A549 (cell line): ENCODE results near the gene SLC22A13. TPM values are rescaled to one million over a fixed set of nuclear protein-coding genes. Genes with fewer than 3 reads are reported as not detected.

ENCODE experiments used
- ATAC-seq, 2 experiments: fragments of 200-7000 bp in 1 of 2; fragments of >200 bp in 1 of 2; cut with Nextera tagmentation in 1 of 2; cut with Tn5 transposase in 1 of 2; 3 replicates each; pipeline versions ENCODE4 v1.8.0 to v1.9.1; 2018 to 2020; ENCODE audit warnings: mild to moderate bottlenecking in 1 of 2, moderate library complexity in 1 of 2
- CTCF ChIA-PET: fragments of 300-600 bp; sonication (Branson Sonifier 250); formaldehyde crosslinking; extraction: SDS; loops from one replicate; lab custom pipeline; 2021; ENCODE audit warnings: antibody characterized with exemption, inconsistent platforms; lab: Yijun Ruan, JAX
- POLR2A ChIA-PET: fragments of 350-600 bp; formaldehyde crosslinking; extraction: SDS; loops from one replicate; lab custom pipeline; 2021; ENCODE audit warnings: antibody characterized with exemption, inconsistent platforms; lab: Yijun Ruan, JAX
- DNase-seq, 2 experiments: peaks; one replicate each; pipeline versions ENCODE4 v3.0.0 to v3.0.0-alpha.2; 2011 to 2016; ENCODE audit warnings: low read depth in 1 of 2, low spot score in 1 of 2
- FAIRE-seq: peaks from 2 replicates; lab custom pipeline; 2011; peaks lifted over from hg19 to GRCh38; lab: Jason Lieb, UNC
- H3K27ac ChIP-seq, 2 experiments: fragments of >200 bp; sonication (Bioruptor Twin); formaldehyde crosslinking; 3 replicates each; pipeline ENCODE4 v1.5.1; 2016 to 2017
- H3K4me1 ChIP-seq: fragments of >200 bp; sonication (Bioruptor Twin); formaldehyde crosslinking; 3 replicates; pipeline ENCODE4 v1.6.1; 2016
- H3K4me2 ChIP-seq: fragments of >200 bp; sonication (Bioruptor Twin); formaldehyde crosslinking; 3 replicates; pipeline ENCODE4 v1.6.1; 2016
- H3K4me3 ChIP-seq: fragments of >200 bp; sonication (Bioruptor Twin); formaldehyde crosslinking; 3 replicates; pipeline ENCODE4 v1.5.1; 2016
- H3K9me3 ChIP-seq: fragments of >200 bp; sonication (Bioruptor Twin); formaldehyde crosslinking; 3 replicates; pipeline ENCODE4 v1.6.1; 2016
- BCL3 ChIP-seq: fragments of >200 bp; sonication (Bioruptor Twin); formaldehyde crosslinking; IDR thresholded peaks from 3 replicates; pipeline ENCODE4 v1.6.1; 2016
- CTCF ChIP-seq: fragments of >200 bp; sonication (Bioruptor Twin); formaldehyde crosslinking; IDR thresholded peaks from 3 replicates; pipeline ENCODE4 v1.5.1; 2016
- ESRRA ChIP-seq: fragments of 150-350 bp; IDR thresholded peaks from 2 replicates; pipeline ENCODE4 v1.6.1; 2014; ENCODE audit warnings: mild to moderate bottlenecking, low read length, borderline replicate concordance
- FOSB ChIP-seq: fragments of 250-450 bp; sonication (Bioruptor Pico); IDR thresholded peaks from 2 replicates; pipeline ENCODE4 v1.5.0; 2020; ENCODE audit warnings: mild to moderate bottlenecking, moderate library complexity
- FOXS1 ChIP-seq: fragments of 250-450 bp; sonication (Bioruptor Pico); IDR thresholded peaks from 2 replicates; pipeline ENCODE4 v1.5.0; 2020; ENCODE audit warnings: mild to moderate bottlenecking, moderate library complexity
- HEYL ChIP-seq: fragments of 250-450 bp; sonication (Bioruptor Pico); IDR thresholded peaks from 2 replicates; pipeline ENCODE4 v1.8.0; 2021; ENCODE audit warnings: mild to moderate bottlenecking, moderate library complexity
- HOXB5 ChIP-seq: fragments of 250-450 bp; sonication (Bioruptor Pico); IDR thresholded peaks from 2 replicates; pipeline ENCODE4 v1.5.0; 2020; ENCODE audit warnings: mild to moderate bottlenecking, moderate library complexity
- JUN ChIP-seq, 2 experiments: fragments of >200 bp; sonication (Bioruptor Twin); formaldehyde crosslinking; IDR thresholded peaks; 2 replicates in 1 of 2; 3 replicates in 1 of 2; pipeline ENCODE4 v1.6.1; 2016 to 2017
- KDM5A ChIP-seq: fragments of 200-600 bp; sonication (generic); IDR thresholded peaks from 2 replicates; pipeline ENCODE4 v1.6.1; 2016; ENCODE audit warnings: antibody characterized with exemption, mild to moderate bottlenecking
- MAX ChIP-seq: IDR thresholded peaks from 2 replicates; pipeline ENCODE4 v1.6.1; 2012
- NFE2L2 ChIP-seq: fragments of 150-350 bp; conservative IDR thresholded peaks from 2 replicates; pipeline ENCODE4 v1.6.1; 2014; ENCODE audit warnings: low read length
- NR3C1 ChIP-seq: fragments of >200 bp; sonication (Bioruptor Twin); formaldehyde crosslinking; IDR thresholded peaks from 3 replicates; pipeline ENCODE4 v1.6.1; 2017
- RAD21 ChIP-seq, 2 experiments: fragments of >200 bp in 1 of 2; sonication (Bioruptor Twin) in 1 of 2; formaldehyde crosslinking in 1 of 2; IDR thresholded peaks in 1 of 2; conservative IDR thresholded peaks in 1 of 2; 2 replicates in 1 of 2; 3 replicates in 1 of 2; pipeline ENCODE4 v1.6.1; 2012 to 2018; ENCODE audit warnings: inconsistent platforms in 1 of 2
- RCOR1 ChIP-seq: fragments of 150-350 bp; IDR thresholded peaks from 2 replicates; pipeline ENCODE4 v1.6.1; 2014; ENCODE audit warnings: antibody characterized with exemption, low read length, low read depth
- RNF2 ChIP-seq: fragments of 200-600 bp; sonication (generic); IDR thresholded peaks from 2 replicates; pipeline ENCODE4 v1.6.1; 2016; ENCODE audit warnings: low read depth, mild to moderate bottlenecking, antibody characterized with exemption, moderate library complexity, borderline replicate concordance
- TP53 ChIP-seq: fragments of 250-450 bp; sonication (Bioruptor Pico); IDR thresholded peaks from 2 replicates; pipeline ENCODE4 v1.5.0; 2021; ENCODE audit warnings: mild to moderate bottlenecking, moderate library complexity
- ZFP36 ChIP-seq: fragments of 450-650 bp; IDR thresholded peaks from 2 replicates; pipeline ENCODE4 v1.6.1; 2014; ENCODE audit warnings: borderline replicate concordance; ENCODE audit not compliant: partially characterized antibody
- WGBS: methylation state at CpG from one replicate; pipeline ENCODE4 v1.1.6; 2017; ENCODE audit errors: missing lambda C conversion rate; 5-methylcytosine and 5-hydroxymethylcytosine counted together
- polyA plus RNA-seq, 4 experiments: library from polyadenylated mRNA; depleted of rRNA in 3 of 4; stranded (reverse); fragments of >200 nt; fragmentation: RNase III in 1 of 4; extraction: RNeasy Plus Mini Kit Qiagen cat#74134 plus additional on column Dnase treatment in 1 of 4; gene quantifications; 2 replicates in 3 of 4; 3 replicates in 1 of 4; pipeline ENCODE4 v1.2.3, GENCODE V29; 2011 to 2017
- TF ChIP-seq, protein P1 (sequence below): IDR thresholded peaks from 2 replicates; pipeline ENCODE4 v1.6.1; 2012

Gene SLC22A13
- polyA plus RNA-seq, 2 of the 4 experiments (the other 2 are of a cell fraction) = 0.13 to 0.21 TPM

- no peaks in the 10 kb centered on the region for H3K4me1 ChIP-seq
- DNase-seq = no peak
- FAIRE-seq = no peak
- TF ChIP-seq RAD21 (conservative IDR thresholded peaks at IDR 0.05 in 1 of 2, IDR thresholded peaks at IDR 0.05 in 1 of 2) (peak in 1 of 2 experiments; percentile 36; a peak in 1 of 5 replicates), BCL3 (no peak)
- CTCF ChIA-PET = interaction anchor here (0.8 to 1.2 kb wide), 2 partner anchors 16 to 140 kb away, joined by 3 read pairs; no protein-coding TSS in a partner anchor
- POLR2A ChIA-PET = no interaction called here
- 77% methylated on average over 13 of the region's 14 CpGs for WGBS
- H3K27ac ChIP-seq = no peak within 1 kb of the TSS
- no peaks in the 10 kb centered on the region for H3K9me3 ChIP-seq
- ATAC-seq = peak; percentile 23 to 65; a peak in 3 of 6 replicates
- no peak within 1 kb of the TSS for H3K4me2 ChIP-seq
- H3K4me3 ChIP-seq = no peak within 1 kb of the TSS
These were observed 16.5 kb downstream of the SLC22A13 start, which contains the start of gene SLC22A14 for GRCh38 chr3:38281895-38282686. SLC22A14 (plus strand) TSS chr3:38282294; CDS start chr3:38306027, 23,733 bp downstream.

GRCh38 chr3:38283810-38284755 lies 18.5 kb downstream of the SLC22A13 start:
- ChIA-PET CTCF (interaction anchor here (1.0 to 1.5 kb wide), 3 partner anchors 14 to 196 kb away, joined by 3 to 5 read pairs (median 3); no protein-coding TSS in a partner anchor), POLR2A (no interaction called here)
- DNase-seq (no peak), FAIRE-seq (no peak), ATAC-seq (no peak; a peak in 1 of 6 replicates)
- Histone ChIP-seq H3K4me2 (no peak overlapping the region), H3K27ac (no peak overlapping the region), H3K4me3 (no peak overlapping the region), H3K9me3 (no peaks in the 10 kb centered on the region), H3K4me1 (no peaks in the 10 kb centered on the region)
- no peak for TF ChIP-seq RCOR1
- TF ChIP-seq HOXB5 = no peak
- TF ChIP-seq KDM5A = no peak
- TF ChIP-seq NR3C1 = no peak
- no peak for TF ChIP-seq CTCF
- TF ChIP-seq NFE2L2 = no peak
- TF ChIP-seq MAX = no peak
- no peak for TF ChIP-seq ESRRA
- TF ChIP-seq HEYL (CRISPR knock-in tag) = no peak
- no peak for TF ChIP-seq FOSB (CRISPR knock-in tag)
- no peak for TF ChIP-seq JUN (IDR thresholded peaks at IDR 0.05)
- no peak for TF ChIP-seq RNF2
- TF ChIP-seq FOXS1 (CRISPR knock-in tag) = no peak
- TF ChIP-seq, protein P1, sequence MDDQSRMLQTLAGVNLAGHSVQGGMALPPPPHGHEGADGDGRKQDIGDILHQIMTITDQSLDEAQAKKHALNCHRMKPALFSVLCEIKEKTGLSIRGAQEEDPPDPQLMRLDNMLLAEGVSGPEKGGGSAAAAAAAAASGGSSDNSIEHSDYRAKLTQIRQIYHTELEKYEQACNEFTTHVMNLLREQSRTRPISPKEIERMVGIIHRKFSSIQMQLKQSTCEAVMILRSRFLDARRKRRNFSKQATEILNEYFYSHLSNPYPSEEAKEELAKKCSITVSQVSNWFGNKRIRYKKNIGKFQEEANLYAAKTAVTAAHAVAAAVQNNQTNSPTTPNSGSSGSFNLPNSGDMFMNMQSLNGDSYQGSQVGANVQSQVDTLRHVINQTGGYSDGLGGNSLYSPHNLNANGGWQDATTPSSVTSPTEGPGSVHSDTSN = no peak
- TF ChIP-seq TP53 (CRISPR knock-in tag) = no peak
- TF ChIP-seq ZFP36 = no peak
- WGBS = 75% methylated on average over 15 of the region's 16 CpGs
